ENCODE data around the gene NDUFA12. TPM values are rescaled to one million over a fixed set of nuclear protein-coding genes. Genes with fewer than 3 reads are reported as not detected.

NDUFA12 gene
- total and polyA plus RNA-seq, 9 of the 15 experiments (the other 6 are each of a cell fraction or from before 2014, with no cell fraction given) = 115 to 986 (median 283) TPM

GRCh38 chr12:95002754-95003153, 743 bp downstream of the NDUFA12 start:
- Histone ChIP-seq H3K9me3 (replicated peaks; ENCODE audit: control insufficient read depth, insufficient read depth, low read depth, low read length) (no peaks in the 10 kb centered on the region; the same call in 1 of the 2 replicates), H3K79me2 (ENCODE audit: control insufficient read depth, insufficient read depth, low read length) (peaks cover 43% of the 10 kb centered on the region), H4K20me1 (replicated peaks; ENCODE audit: control insufficient read depth, insufficient read depth, low read length) (peaks cover 5% of the 10 kb centered on the region; the same call in 1 of the 2 replicates), H3K36me3 (ENCODE audit: control insufficient read depth, insufficient read depth, low read length) (peaks cover 15% of the 10 kb centered on the region; the same call in 1 of the 3 replicates), H3K27ac (ENCODE audit: extremely low read depth, low read depth, low read length) (peak overlapping the region; percentile 86), H3K9ac (ENCODE audit: insufficient read depth in 1 of 2, low read depth in 2 of 2, low read length in 2 of 2) (peak overlapping the region; percentile 87 to 95; a peak in 3 of 4 replicates), H3K9me1 (ENCODE audit: control insufficient read depth, insufficient read depth, low read length) (no peaks in the 10 kb centered on the region), H3K4me3 (peak overlapping the region; percentile 88), H3K4me2 (ENCODE audit: insufficient read depth, low read length) (peak overlapping the region; percentile 97), H2AFZ (ENCODE audit: low read depth, low read length) (peak overlapping the region; percentile 97), H3K4me1 (replicated peaks in 1 of 2; ENCODE audit: control insufficient read depth in 2 of 2, insufficient read depth in 2 of 2, low read length in 2 of 2) (peaks cover 0 to 8% of the 10 kb centered on the region in 2 experiments; a peak in 2 of 5 replicates), H3K27me3 (ENCODE audit: control insufficient read depth in 2 of 2, insufficient read depth in 2 of 2, low read length in 2 of 2) (no peaks in the 10 kb centered on the region)
- in situ Hi-C loops (cut with MboI) (no loop called here), intact Hi-C loops (cut with micrococcal nuclease) (no loop called here)
- whole genome bisulfite sequencing (ENCODE audit: insufficient coverage, low coverage, missing lambda C conversion rate) = 9% methylated on average over 3 of the region's 3 CpGs
- ATAC-seq (no peak), DNase-seq (ENCODE audit: extremely low read depth in 1 of 4, low spot score in 3 of 4) (no peak), FAIRE-seq (no peak)
- CTCF ChIA-PET (ENCODE audit: low intra/inter-chr PET ratio) = no interaction called here
- POLR2A ChIA-PET = interaction anchor here (1.3 to 1.4 kb wide), 2 partner anchors 9 to 13 kb away, joined by 8 to 9 read pairs; no protein-coding TSS in a partner anchor
- no TSS peak for BruUV-seq (replicated peaks)
- no peak for TF ChIP-seq CXXC5 (CRISPR knock-in tag; IDR thresholded peaks at IDR 0.05)
- TF ChIP-seq MAZ (CRISPR knock-in tag; conservative IDR thresholded peaks at IDR 0.05 in 1 of 2, IDR thresholded peaks at IDR 0.05 in 1 of 2) = no peak
- no peak for TF ChIP-seq ATF7 (IDR thresholded peaks at IDR 0.05)
- TF ChIP-seq PKNOX1 (IDR thresholded peaks at IDR 0.05) = no peak
- no peak for TF ChIP-seq ZNF280A (IDR thresholded peaks at IDR 0.05; ENCODE audit: low read depth, partially characterized antibody)
- no peak for TF ChIP-seq SP2 (IDR thresholded peaks at IDR 0.05; ENCODE audit: extremely low read depth, low read depth, low read length, poor library complexity, severe bottlenecking)
- no peak for TF ChIP-seq GTF2A2 (tag; IDR thresholded peaks at IDR 0.05)
- no peak for TF ChIP-seq MCM5 (IDR thresholded peaks at IDR 0.05; ENCODE audit: low read depth)
- no peak for TF ChIP-seq NKRF (IDR thresholded peaks at IDR 0.05; ENCODE audit: borderline replicate concordance)
- no peak for TF ChIP-seq CCNT2 (IDR thresholded peaks at IDR 0.05; ENCODE audit: borderline replicate concordance, extremely low read depth, insufficient read length, low read depth, low read length)
- no peak for TF ChIP-seq CHAMP1 (IDR thresholded peaks at IDR 0.05)
- no peak for TF ChIP-seq ZNF668 (CRISPR knock-in tag; IDR thresholded peaks at IDR 0.05)
- no peak for TF ChIP-seq STAT5B (CRISPR knock-in tag; IDR thresholded peaks at IDR 0.05)
